GM21447 (cell line): ENCODE data around the gene C4orf54.

Experiments used
- ATAC-seq: cut with Tn5 transposase; IDR thresholded peaks from one replicate; pipeline ENCODE4 v1.9.1; 2021; ENCODE audit not compliant: unreplicated experiment

Gene C4orf54

DNA sequence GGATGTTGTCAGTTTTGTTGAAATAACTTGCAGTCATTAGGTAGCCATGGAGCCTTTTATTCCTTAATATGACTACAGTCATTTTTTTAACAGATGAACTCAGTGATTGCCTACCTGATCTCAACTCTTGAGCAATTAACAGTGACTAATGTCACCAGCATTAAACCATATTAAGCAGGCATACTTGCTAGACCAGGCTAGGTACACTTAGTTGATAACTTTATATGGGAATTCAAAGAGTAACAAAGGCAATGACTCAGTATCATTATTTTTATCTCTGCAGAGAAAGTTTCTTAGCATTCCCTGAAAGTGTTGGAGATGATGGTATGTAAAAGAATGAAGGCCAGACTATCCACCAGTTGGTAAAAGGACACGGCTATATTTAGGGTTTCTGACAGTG, at the start of gene C4orf54:
TSS of gene C4orf54 (minus strand) at position 31 of the 400 bp plus-strand sequence. CDS start 3,180 bp downstream, outside the sequence.
- ATAC-seq: no peak

DNA sequence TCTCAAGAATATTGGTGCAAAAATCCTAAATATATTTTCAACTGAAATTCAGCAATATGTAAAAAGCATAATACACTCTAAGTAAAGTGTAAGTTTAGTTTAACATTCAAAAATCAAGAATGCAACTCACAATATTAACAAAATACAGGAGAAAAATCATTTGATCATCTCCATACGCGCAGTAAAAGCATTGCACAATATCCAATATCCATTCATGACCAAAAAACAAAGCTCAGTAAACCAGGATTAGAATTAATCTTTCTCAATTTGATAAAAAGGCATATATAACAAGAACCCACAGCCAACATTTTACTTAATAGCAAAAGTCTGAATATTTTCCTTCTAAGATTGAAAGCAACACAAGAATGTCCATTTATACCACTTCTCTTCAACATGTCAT, 48.3 kb upstream of the C4orf54 start:
- no peak for ATAC-seq

DNA sequence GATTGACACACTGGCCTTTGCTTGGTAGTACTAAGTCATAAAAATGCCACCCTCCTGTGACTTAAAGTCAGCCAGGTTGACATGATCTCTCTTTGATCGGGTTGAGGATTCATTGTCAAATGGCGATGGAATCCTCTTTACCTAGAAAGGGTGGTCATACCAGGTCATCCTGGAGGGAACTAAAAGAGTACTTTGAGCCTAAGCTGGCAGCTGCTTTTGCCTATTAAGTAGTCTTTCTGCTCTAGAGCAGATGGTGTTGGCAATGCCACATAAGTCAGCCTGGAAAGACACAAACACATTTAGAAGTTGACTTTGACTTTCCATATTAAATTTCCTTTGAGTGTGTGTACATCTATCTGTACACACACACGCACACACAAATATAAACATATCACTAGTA, 39.2 kb upstream of the C4orf54 start:
- ATAC-seq: no peak

DNA sequence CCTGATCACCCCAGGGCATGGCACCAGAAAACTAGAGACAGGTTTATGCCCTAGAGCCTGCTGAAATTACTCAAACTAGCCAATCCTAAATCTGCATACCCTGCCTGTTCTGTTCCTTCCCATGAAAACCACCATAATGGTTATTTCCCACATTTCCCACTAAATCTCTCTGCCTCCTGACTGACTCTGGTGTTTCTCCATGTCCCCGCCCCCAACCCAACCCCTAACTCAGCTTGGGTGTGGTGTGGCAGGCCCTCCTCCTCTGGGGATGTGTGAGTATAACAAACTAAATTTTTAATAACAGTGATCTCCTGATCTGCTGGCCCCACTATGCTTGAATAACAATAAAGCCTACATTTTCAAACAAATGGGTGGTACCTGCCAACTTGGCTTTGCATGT, 35.5 kb upstream of the C4orf54 start:
- no peak for ATAC-seq

DNA sequence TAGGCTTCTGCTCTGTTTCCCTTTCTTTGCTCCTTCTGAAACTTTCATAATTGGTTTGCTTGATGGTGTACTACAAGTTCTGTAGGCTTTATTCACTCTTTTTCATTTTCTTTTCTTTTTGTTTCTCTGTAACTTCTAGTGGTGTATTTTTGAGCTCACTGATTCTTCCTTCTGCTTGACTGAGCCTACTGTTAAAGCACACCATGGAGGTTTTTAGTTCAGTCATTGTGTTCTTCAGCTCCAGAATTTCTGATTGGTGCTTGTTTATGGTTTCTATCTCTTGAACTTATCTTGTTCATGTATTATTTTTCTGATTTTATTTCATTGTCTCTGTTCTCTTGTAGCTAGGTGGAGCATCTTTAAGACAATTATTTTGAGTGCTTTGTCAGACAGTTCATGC, 33.4 kb upstream of the C4orf54 start:
- ATAC-seq: no peak

DNA sequence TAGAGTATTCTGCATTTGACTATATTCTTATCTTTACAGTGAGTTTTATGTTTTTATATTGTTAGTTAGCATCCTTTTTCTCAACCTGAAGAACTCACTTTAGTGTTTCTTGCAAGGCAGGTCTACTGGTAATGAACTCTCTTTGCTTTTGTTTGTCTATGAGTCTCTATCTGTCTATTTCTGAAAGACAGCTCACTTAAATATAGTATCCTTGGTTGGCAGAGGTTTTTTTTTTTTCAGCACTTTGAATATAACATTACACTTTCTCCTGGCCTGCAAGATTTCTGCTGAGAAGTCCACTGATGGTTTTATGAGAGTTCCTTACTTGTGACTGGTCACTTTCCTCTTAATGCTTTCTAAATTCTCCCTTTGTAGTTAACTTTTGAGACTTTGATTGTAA, 32.8 kb upstream of the C4orf54 start:
- ATAC-seq: no peak

DNA sequence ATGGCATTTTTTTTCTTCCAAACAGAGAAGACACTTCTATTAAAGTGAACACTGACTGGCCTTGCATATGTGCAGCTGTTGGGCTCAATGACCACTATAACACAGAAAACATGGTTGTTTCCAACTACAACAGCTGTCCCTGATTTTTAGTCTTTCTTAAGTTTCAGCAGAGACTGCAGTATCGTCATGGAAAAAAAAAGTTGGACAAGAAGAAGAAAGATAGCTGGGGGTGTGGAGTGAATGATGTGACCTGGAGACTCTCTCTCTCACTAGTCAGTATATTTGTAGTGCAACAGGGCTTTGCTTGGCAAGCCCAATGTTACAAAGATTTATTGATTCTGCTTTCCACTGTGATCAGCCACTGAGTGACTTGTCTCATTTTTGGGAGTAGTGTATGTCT, 29.5 kb upstream of the C4orf54 start:
- ATAC-seq: no peak

DNA sequence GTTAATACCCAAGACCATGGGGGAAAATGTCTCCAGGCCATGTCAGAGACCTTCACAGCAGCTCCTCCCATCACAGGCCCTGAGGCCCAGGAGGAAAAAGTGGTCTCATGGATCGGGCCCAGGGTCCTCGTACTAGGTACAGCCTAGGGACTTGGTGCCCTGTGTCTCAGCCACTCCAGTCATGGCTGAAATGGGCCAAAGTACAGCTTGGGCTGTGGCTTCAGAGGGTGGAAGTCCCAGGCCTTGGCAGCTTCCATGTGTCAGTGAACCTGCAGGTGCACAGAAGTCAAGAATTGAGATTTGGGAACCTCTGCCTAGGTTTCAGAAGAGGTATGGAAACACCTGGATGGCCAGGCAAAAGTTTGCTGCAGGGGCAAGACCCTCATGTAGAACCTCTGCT, 27.6 kb upstream of the C4orf54 start:
- no peak for ATAC-seq

DNA sequence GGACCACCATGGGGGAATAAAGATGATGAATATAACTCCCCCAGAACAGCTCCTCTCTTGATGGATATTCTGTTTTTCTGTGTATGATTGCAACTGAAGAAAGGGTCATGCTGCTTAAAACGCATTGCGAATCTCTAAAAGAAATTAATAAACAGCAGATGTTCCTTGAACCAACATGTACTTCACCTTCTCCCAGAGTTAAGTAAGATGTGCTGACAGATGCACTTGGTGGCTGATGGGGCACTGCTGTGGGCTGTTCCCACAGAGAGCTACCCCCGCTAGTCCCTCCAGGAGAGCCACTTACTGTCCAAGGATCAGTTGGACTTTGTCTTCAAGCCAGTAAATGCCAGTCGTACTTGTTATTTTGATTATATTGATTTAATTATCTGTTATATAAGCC, 26.3 kb upstream of the C4orf54 start:
- no peak for ATAC-seq

DNA sequence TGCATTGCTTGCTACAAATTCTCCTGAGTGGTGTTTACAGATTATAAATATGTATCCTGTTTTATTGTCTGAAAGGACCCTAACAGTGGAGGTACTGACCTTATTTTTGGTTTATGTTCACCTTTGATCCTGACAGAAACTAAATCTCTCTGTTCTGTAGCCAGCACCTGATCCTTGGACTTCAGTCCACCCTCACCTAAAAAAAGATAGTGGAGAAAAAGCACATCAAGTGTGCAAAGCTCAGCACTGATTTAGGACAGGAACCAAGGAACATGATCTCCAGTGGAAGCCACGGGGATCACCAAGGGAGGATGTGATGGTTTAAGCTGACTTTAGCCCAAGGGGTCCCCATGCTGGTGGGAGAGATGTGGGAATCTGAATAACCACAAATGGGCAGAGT, 22.3 kb upstream of the C4orf54 start:
- no peak for ATAC-seq

DNA sequence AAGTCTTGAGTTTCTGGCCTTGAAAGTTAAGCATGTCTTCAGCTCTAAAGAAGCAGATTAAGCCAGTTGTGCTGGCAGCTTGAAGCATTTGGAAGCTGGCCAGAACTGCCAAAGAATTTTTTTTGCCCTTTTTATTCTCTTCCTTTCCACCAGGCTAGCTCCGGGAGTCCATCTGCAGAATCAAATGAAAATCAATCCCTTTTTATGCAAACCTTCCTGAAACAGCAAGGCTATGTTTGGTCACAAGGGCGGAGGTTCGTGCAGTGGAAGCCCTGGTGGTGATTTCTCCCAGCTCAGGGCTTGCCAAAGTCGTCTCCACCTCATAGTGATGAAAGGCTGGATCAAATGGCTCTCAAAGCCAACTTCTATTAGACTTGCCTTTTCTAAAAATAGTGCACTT, 21.6 kb upstream of the C4orf54 start:
- ATAC-seq: no peak

DNA sequence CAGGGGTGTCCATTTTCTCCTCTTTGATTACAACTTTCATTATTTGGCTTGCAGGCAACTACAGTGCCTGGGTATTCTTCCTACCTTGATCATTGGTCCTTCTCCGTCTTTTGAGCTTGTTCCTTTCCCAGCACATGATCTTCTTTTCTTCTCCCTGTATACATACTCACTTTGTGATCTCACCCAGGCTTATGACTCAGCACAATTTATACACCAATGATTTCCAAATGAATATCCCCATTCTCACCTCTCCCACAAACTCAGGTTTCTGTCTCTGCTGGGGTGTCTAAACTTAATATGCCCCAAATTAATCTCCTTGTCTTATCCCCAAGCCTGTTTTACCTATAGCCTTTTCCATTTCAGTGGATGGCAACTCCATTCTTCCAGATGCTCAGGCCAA, 19.5 kb upstream of the C4orf54 start:
- no peak for ATAC-seq

DNA sequence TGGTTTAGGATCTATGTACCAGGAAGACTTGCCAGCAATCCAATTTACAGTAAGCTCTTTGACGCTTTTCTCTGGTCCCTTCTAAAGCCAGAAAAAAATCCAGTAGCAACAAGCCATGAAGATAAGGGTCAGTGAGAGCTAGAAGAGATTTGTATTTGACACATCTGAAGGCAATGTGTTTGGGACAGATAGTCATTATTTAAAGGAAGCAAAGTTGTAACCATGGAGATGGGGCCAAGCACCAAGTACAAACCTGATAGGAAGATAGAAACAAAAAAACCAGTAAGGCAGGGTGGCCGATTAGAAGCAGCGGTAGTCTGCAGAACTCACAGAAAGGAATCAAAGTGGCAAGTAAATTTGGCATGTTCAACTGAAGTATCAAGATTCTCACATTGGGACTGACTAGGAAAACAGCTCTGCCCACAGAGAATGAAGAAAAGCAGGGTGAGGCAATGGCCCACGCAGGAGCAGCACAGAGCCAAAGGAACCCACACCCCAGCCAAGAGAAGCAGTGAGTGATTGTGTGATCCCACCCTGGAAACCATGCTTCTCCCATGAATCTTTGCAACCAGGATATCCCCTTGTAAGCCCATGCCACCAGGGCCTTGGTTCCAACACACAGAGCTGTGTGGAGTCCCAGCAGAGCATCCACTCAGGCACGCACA, 12.9 kb upstream of the C4orf54 start:
- ATAC-seq: no peak

DNA sequence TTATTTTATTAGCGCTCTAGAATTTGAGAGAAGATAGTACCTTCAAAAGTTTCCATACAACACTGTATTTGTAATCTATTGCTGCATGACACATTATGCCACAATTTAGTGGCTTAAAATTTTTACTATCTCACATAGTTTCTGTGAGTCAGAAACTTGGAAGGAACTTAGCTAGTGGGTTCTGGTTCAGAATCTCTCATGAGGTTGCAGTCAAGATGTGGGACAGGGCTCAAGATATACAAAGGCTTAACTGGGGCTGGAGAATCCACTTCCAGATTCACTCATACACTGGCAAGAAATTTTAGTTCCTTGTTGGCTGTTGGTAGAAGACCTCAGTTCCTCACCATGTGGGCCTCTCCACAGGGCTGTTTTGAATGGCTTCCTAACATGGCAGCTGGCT, 11.5 kb upstream of the C4orf54 start:
- no peak for ATAC-seq

DNA sequence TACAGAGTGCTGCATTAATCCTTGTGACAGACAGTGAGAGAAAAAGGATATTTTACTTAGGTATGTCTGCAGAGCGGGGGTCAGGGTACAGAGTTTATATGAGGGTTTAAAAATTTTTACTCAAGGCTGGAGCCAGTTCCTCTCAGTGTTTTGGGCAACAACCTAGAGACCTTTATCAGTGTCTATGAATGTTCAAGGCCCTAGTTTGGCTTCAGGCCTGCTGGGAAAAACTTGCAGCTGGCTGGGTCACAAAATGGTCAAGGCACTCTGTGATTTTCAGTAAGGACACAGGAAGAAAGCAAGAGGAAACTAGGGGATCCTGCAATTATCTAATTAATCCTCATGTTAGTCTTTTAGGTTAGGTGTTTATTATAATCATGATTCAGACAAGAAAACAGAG, 10.8 kb upstream of the C4orf54 start:
- no peak for ATAC-seq

DNA sequence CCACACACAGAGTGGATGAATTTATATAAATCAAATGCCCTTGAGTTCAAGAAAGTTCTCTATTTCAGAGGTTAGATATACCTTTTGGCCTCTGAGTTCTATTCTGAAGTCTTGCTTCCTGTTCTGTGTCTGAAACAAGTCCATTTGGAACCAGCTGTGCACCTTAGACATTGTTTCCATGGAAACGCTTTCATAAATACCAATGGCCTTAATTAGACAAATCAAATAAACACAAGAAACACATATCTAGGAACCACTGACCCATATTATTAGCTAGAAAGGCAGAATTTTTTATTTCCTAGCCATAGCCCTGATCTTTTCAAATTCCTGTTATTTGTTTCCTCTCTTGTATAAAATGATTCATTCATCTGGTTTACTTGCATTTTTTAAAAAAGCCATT, 8.4 kb upstream of the C4orf54 start:
- no peak for ATAC-seq

DNA sequence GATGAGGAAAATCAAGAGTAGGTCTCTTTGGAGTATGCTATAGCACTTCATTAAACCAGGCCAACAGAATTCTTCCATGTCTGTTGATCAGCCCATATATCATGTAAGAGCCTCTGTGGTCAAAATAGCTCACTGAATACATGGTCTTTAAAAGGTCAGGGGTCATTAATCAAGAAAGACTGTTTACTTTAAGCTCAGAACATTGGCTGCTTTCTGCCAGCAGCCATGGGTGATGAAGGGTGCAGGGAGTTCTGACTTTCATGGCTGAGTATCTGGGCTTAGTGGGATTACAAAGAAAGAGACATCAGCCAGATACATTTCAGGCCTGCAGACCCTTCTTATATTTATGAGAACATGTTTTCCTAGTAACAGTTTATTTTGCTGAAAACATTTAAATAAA, 7.1 kb upstream of the C4orf54 start:
- no peak for ATAC-seq

DNA sequence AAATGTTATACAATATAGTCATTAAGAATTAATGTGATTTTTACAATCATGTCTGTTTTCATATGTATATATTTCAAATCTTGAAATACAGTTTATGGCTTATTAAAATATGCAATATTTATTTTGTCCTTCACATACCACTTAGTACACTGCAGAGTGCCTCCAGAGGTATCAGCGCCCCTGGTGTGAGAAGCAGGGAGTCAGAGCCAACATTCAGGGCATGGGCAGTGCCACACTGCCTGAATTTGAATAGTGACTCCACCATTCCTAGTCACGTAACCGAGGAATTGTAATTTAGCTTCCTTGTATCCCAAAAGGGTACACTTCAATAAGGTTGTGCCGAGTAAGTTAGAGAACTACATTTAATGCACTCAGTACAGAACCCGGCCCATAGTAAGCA, 4.3 kb upstream of the C4orf54 start:
- ATAC-seq: no peak

DNA sequence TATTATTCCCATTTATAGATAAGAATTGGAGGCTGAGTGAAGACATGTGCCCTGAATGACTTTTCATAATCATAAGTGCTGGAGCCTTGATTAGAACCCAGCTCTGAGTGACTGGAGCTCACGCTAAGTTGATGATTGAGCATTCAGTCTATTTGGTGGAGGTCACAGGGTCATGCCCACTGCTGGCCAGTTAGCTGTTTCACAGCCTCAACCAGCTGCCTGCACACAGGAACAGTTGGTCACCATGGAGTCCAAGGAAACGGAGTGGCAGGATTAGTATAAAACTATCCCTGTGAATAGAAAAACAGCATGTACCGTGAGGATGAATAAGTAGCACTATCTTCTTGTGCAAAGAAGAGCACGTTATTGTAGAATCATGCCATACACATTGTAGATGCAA, 1.0 kb upstream of the C4orf54 start:
- ATAC-seq: no peak

DNA sequence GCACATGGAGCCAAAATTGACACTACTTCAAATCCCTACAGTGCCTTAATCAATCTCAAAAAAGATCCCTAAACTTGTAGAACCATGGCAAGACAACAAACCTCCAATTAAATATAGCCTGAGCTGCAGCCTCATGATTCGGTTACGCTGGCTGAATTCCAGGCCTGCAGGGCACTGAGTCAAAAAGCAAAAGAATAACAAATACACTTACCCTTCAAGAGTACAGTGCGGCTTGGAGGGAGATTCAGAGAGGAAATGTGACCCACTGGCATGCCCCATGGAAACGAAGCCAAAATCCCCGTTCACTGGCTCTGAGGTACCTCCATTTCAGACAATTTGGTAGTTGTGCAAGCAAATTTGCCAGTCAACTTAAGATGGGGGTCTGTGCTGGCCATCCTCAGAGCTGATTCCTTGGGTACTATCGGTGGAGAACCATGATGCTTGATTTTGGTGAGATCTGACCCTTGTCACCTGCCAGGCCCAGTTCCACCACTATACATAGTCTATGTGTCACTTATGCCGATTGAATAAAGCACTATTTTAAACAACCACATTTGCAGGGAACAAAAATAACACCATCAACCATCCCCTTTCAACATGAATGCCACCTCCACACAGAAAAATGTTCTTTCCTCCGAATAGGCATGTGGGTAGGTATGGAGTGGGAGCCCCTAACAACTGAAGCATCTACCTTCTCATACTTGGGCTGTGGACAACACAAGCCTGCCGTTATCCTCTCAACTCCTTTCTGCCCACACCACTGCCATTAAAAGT, 2.1 kb downstream of the C4orf54 start:
- no peak for ATAC-seq

DNA sequence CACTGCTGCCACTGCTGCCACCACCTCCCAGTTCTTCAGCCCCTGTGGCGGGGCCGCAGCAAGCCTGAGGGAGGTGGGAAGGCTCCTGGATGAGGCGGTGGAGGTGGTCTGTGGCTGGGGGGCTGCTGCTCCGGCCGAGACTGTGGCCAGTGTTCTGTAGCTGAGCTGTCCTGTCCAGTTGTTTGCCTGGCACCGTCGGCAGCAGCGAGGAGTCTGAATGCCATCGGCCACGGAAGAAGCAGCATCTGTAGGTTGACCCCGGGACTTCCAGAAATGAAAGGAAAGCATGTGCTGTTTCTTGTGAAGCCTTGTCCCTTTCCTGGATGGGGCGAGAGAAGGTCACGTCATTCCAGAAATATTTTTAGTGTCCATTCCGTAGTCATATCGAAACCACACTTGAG, 3.3 kb downstream of the C4orf54 start:
- ATAC-seq: no peak

DNA sequence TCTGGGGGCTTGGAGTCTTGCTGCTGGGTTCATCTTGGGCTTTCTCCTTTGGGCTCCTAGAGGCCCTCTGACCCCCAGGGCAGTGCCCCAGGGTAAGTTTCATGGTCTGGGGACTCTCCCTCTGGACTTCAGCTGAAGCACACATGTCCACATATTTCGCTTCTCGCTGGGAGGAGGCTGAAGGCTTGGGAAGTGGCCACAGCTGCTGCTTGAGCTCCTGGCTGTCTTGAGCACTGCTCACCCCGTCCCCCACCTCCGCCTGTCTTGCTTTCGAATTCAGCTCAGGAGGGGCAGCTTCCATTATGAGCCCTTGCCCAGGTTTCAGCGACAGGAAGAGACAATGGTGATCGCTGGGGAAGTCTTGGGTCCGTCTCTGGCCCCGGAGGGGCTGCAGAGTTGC, 3.7 kb downstream of the C4orf54 start:
- ATAC-seq: no peak
